RKO (cell line): ENCODE measurements around the gene TAS2R41.
"Not testable (repeated sequence)": the region's sequence is repeated elsewhere in the genome, so short reads cannot be mapped to it uniquely, and the experiment has no call there.

ENCODE experiments used
- DNase-seq: peaks from one replicate; pipeline ENCODE4 v3.0.0-alpha.2; 2016; ENCODE audit warnings: low spot score

The TAS2R41 gene

GRCh38 chr7:143519411-143520131 is 41.9 kb downstream of the TAS2R41 start:
- no peak for DNase-seq

- not testable (repeated sequence) for DNase-seq
Measured at GRCh38 chr7:143522309-143522916, 44.7 kb downstream of the TAS2R41 start.
